NCI-H1048 (cell line): ENCODE measurements around the gene TACC3.

Experiments
- DNase-seq: peaks from one replicate; lab custom pipeline; 2025; lab: John Stamatoyannopoulos, UW

The TACC3 gene

GRCh38 chr4:1746919-1747602 is 25.7 kb downstream of the TACC3 start:
- DNase-seq, result no peak

- DNase-seq, result no peak
Measured at GRCh38 chr4:1747603-1747967, 26.3 kb downstream of the TACC3 start.

- peak; percentile 29 for DNase-seq
Measured at GRCh38 chr4:1748465-1748995, 27.2 kb downstream of the TACC3 start.

- no peak for DNase-seq
Measured at GRCh38 chr4:1749370-1749769, 28.0 kb downstream of the TACC3 start.

GRCh38 chr4:1749826-1750225 is 28.5 kb downstream of the TACC3 start:
- no peak for DNase-seq

GRCh38 chr4:1750381-1751154 is 29.2 kb downstream of the TACC3 start:
- DNase-seq, result no peak

GRCh38 chr4:1751155-1751918 is 30.0 kb downstream of the TACC3 start:
- DNase-seq, result no peak

GRCh38 chr4:1751919-1752283 is 30.6 kb downstream of the TACC3 start:
- DNase-seq, result no peak

- DNase-seq, result no peak
Measured at GRCh38 chr4:1752284-1753041, 31.1 kb downstream of the TACC3 start.

- DNase-seq, result no peak
Measured at GRCh38 chr4:1753294-1753696, 32.0 kb downstream of the TACC3 start.

- DNase-seq, result no peak
Measured at GRCh38 chr4:1753697-1754311, 32.5 kb downstream of the TACC3 start.

GRCh38 chr4:1754336-1754735 is 33.0 kb downstream of the TACC3 start:
- DNase-seq, result no peak

- DNase-seq, result no peak
Measured at GRCh38 chr4:1755297-1755696, 34.0 kb downstream of the TACC3 start.

- no peak for DNase-seq
Measured at GRCh38 chr4:1756079-1756478, 34.8 kb downstream of the TACC3 start.

GRCh38 chr4:1756893-1757779 is 35.8 kb downstream of the TACC3 start:
- DNase-seq, result no peak

GRCh38 chr4:1757836-1758235 is 36.5 kb downstream of the TACC3 start:
- DNase-seq, result no peak

- no peak for DNase-seq
Measured at GRCh38 chr4:1758306-1759121, 37.2 kb downstream of the TACC3 start.

GRCh38 chr4:1759170-1759817 is 38.0 kb downstream of the TACC3 start:
- no peak for DNase-seq

GRCh38 chr4:1759818-1760223 is 38.5 kb downstream of the TACC3 start:
- no peak for DNase-seq
